Tibial nerve (tissue), 4 donors: ENCODE data around the gene YPEL4. TPM values are rescaled to one million over a fixed set of nuclear protein-coding genes. Genes with fewer than 3 reads are reported as not detected.
A peak's percentile ranks its signal among the peaks of the same experiment; 100 is the strongest.

ENCODE experiments used
- DNase-seq, 2 donors: peaks; one replicate each; pipeline ENCODE4 v3.0.0-alpha.2; 2019; ENCODE audit warnings: low spot score in 2 of 2
- H3K27ac ChIP-seq, 4 donors: fragments of 200-600 bp; sonication (generic) in 3 of 4; one replicate each; pipeline ENCODE4 v1.5.1; 2017 to 2019; ENCODE audit warnings: mild to moderate bottlenecking in 1 of 4
- H3K27me3 ChIP-seq, 2 donors: fragments of 200-600 bp; sonication (generic) in 1 of 2; one replicate each; pipeline versions ENCODE4 v1.5.1 to v1.6.0; 2017 to 2019
- H3K36me3 ChIP-seq, 3 donors: fragments of 200-600 bp; sonication (generic); one replicate each; pipeline ENCODE4 v1.5.1; 2018 to 2019
- H3K4me1 ChIP-seq, 4 donors: fragments of 200-600 bp; sonication (generic) in 3 of 4; one replicate each; pipeline ENCODE4 v1.5.1; 2017 to 2019
- H3K4me3 ChIP-seq, 4 donors: fragments of 200-600 bp; sonication (generic) in 3 of 4; one replicate each; pipeline ENCODE4 v1.5.1; 2017 to 2019; ENCODE audit warnings: mild to moderate bottlenecking in 1 of 4, moderate library complexity in 1 of 4
- H3K9me3 ChIP-seq, 4 donors: fragments of 200-600 bp; sonication (generic) in 3 of 4; one replicate each; pipeline ENCODE4 v1.5.1; 2017 to 2019
- CTCF ChIP-seq, 5 experiments: fragments of 200-600 bp in 3 of 5; fragments of 450-650 bp in 2 of 5; sonication (generic) in 3 of 5; IDR thresholded peaks; one replicate each; pipeline ENCODE4 v1.5.1; 2016 to 2019; ENCODE audit warnings: antibody characterized with exemption in 5 of 5, mild to moderate bottlenecking in 3 of 5, moderate library complexity in 2 of 5
- EP300 ChIP-seq, 2 donors: sonication (generic); formaldehyde crosslinking; IDR thresholded peaks; one replicate each; pipeline ENCODE4 v1.6.1; 2017; ENCODE audit warnings: antibody characterized with exemption in 2 of 2, mild to moderate bottlenecking in 1 of 2
- POLR2A ChIP-seq, 2 donors: fragments of 450-650 bp; IDR thresholded peaks; one replicate each; pipeline ENCODE4 v1.6.1; 2017; ENCODE audit warnings: antibody characterized with exemption in 2 of 2, mild to moderate bottlenecking in 2 of 2, moderate library complexity in 2 of 2
- WGBS, 2 donors: methylation state at CpG; one replicate each; pipeline ENCODE4 v1.1.5; 2018; 5-methylcytosine and 5-hydroxymethylcytosine counted together
- total RNA-seq, 4 donors: library from RNA; depleted of rRNA; stranded (reverse); fragments of >200 nt; gene quantifications; one replicate each; pipeline ENCODE4 v1.1.0, GENCODE V29; 2016

Gene YPEL4
- total RNA-seq, 4 donors from 2014 or later: 0.30 to 1.7 (median 0.41) TPM

- DNase-seq: no peak
- peaks cover 0 to 83% (median 0%) of the 10 kb centered on the region in 3 donors for H3K36me3 ChIP-seq
- no peaks in the 10 kb centered on the region for H3K27me3 ChIP-seq
- H3K27ac ChIP-seq: no peak overlapping the region
- H3K9me3 ChIP-seq: no peaks in the 10 kb centered on the region
- no peak overlapping the region for H3K4me3 ChIP-seq
- TF ChIP-seq EP300 (IDR thresholded peaks at IDR 0.05): no peak
- no peak for TF ChIP-seq CTCF (IDR thresholded peaks at IDR 0.05)
- no peak for TF ChIP-seq POLR2A (IDR thresholded peaks at IDR 0.05)
- peaks cover 0 to 16% (median 1%) of the 10 kb centered on the region in 4 donors for H3K4me1 ChIP-seq
- 42 to 54% methylated on average over 8 of the region's 8 CpGs for WGBS, 2 donors
Observed at GRCh38 chr11:57604296-57605027, 45.2 kb downstream of the YPEL4 start.

GRCh38 chr11:57601297-57601696 is 48.4 kb downstream of the YPEL4 start:
- Histone ChIP-seq H3K4me3 (no peak overlapping the region), H3K27ac (no peak overlapping the region), H3K9me3 (no peaks in the 10 kb centered on the region), H3K27me3 (no peaks in the 10 kb centered on the region), H3K36me3 (peaks cover 0 to 51% (median 0%) of the 10 kb centered on the region in 3 donors), H3K4me1 (peaks cover 0 to 39% (median 9%) of the 10 kb centered on the region in 4 donors)
- 90 to 92% methylated on average over 3 of the region's 3 CpGs for WGBS, 2 donors
- TF ChIP-seq POLR2A (IDR thresholded peaks at IDR 0.05) (no peak), EP300 (IDR thresholded peaks at IDR 0.05) (no peak), CTCF (IDR thresholded peaks at IDR 0.05) (no peak)
- no peak for DNase-seq

- H3K27ac ChIP-seq: peak overlapping the region; percentile 87 to 98 (median 92)
- DNase-seq: no peak
- TF ChIP-seq POLR2A (IDR thresholded peaks at IDR 0.05) (no peak), EP300 (IDR thresholded peaks at IDR 0.05) (no peak), CTCF (IDR thresholded peaks at IDR 0.05) (no peak)
- H3K36me3 ChIP-seq: peaks cover 0 to 36% (median 0%) of the 10 kb centered on the region in 3 donors
- WGBS, 2 donors: 3 to 43% methylated on average over 2 of the region's 2 CpGs
- peaks cover 0 to 47% (median 12%) of the 10 kb centered on the region in 4 donors for H3K4me1 ChIP-seq
- no peaks in the 10 kb centered on the region for H3K27me3 ChIP-seq
- peak overlapping the region in 2 of 4 donors; percentile 75 to 79 for H3K4me3 ChIP-seq
- H3K9me3 ChIP-seq: no peaks in the 10 kb centered on the region
Observed at GRCh38 chr11:57599381-57599780, 50.3 kb downstream of the YPEL4 start.

- DNase-seq: no peak
- TF ChIP-seq CTCF (IDR thresholded peaks at IDR 0.05) (no peak), EP300 (IDR thresholded peaks at IDR 0.05) (no peak), POLR2A (IDR thresholded peaks at IDR 0.05) (no peak)
- Histone ChIP-seq H3K27ac (peak overlapping the region; percentile 87 to 98 (median 92)), H3K4me1 (peaks cover 0 to 41% (median 12%) of the 10 kb centered on the region in 4 donors), H3K27me3 (no peaks in the 10 kb centered on the region), H3K4me3 (peak overlapping the region; percentile 41 to 79 (median 62)), H3K36me3 (peaks cover 0 to 36% (median 0%) of the 10 kb centered on the region in 3 donors), H3K9me3 (no peaks in the 10 kb centered on the region)
- 33 to 47% methylated on average over 5 of the region's 5 CpGs for WGBS, 2 donors
Observed at GRCh38 chr11:57598831-57599155, 50.9 kb downstream of the YPEL4 start.
